ENCODE results near the gene DNAJC18. TPM values are rescaled to one million over a fixed set of nuclear protein-coding genes. Genes with fewer than 3 reads are reported as not detected.

Gene DNAJC18
- total and polyA plus RNA-seq, 8 donors: under 0.01 to 12.1 (median 2.3) TPM; not detected in 1

DNA sequence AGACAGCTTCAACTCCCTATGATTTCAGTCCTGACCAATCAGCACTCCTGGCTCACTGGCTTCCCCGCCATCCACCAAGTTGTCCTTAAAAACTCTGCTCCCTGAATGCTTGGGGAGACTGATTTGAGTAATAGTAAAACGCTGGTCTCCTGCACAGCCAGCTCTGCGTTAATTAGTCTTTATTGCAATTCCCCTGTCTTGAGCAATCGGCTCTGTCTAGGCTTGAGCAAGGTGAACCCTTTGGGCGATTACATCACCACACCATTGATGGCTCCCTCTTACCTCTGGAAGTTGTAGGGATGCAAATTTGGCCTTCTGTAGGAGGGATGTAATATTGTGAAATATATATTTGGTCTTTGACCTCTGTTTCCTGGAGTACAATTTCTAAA lies 53.3 kb downstream of the DNAJC18 start:
- Histone ChIP-seq H3K27me3 (no peaks in the 10 kb centered on the region), H3K36me3 (no peaks in the 10 kb centered on the region), H3K9me3 (no peaks in the 10 kb centered on the region), H3K4me3 (no peak overlapping the region), H3K27ac (peak overlapping the region in 1 of 5 donors; percentile 83), H3K4me1 (peaks cover 37 to 59% (median 50%) of the 10 kb centered on the region in 4 donors)
- TF ChIP-seq POLR2A (IDR thresholded peaks at IDR 0.05) (no peak), CTCF (IDR thresholded peaks at IDR 0.05) (no peak), POLR2AphosphoS5 (IDR thresholded peaks at IDR 0.05) (no peak), EP300 (IDR thresholded peaks at IDR 0.05) (no peak)
- intact Hi-C loops (cut with DNase I; ENCODE audit: low total_unique reads): no loop called here
- no peak for DNase-seq
- 85 to 91% (median 87%) methylated on average over 5 of the region's 5 CpGs for WGBS, 5 donors

- H3K4me1 ChIP-seq: peaks cover 31 to 56% (median 46%) of the 10 kb centered on the region in 4 donors
- H3K36me3 ChIP-seq: no peaks in the 10 kb centered on the region
- peak overlapping the region; percentile 36 to 47 (median 40) for H3K4me3 ChIP-seq
- H3K27me3 ChIP-seq: no peaks in the 10 kb centered on the region
- 22 to 29% (median 29%) methylated on average over 8 of the region's 8 CpGs for WGBS, 5 donors
- peak overlapping the region; percentile 23 to 87 (median 77) for H3K27ac ChIP-seq
- intact Hi-C loops (cut with DNase I; ENCODE audit: low total_unique reads): no loop called here
- TF ChIP-seq CTCF (IDR thresholded peaks at IDR 0.05) (peak in 5 of 7 experiments; percentile 13 to 40 (median 31)), POLR2AphosphoS5 (IDR thresholded peaks at IDR 0.05) (no peak), EP300 (IDR thresholded peaks at IDR 0.05) (no peak), POLR2A (IDR thresholded peaks at IDR 0.05) (no peak)
- peak in 1 of 2 donors; percentile 52 for DNase-seq
- no peaks in the 10 kb centered on the region for H3K9me3 ChIP-seq
Observed at GRCh38 chr5:139385061-139386049, 54.0 kb downstream of the DNAJC18 start.

DNA sequence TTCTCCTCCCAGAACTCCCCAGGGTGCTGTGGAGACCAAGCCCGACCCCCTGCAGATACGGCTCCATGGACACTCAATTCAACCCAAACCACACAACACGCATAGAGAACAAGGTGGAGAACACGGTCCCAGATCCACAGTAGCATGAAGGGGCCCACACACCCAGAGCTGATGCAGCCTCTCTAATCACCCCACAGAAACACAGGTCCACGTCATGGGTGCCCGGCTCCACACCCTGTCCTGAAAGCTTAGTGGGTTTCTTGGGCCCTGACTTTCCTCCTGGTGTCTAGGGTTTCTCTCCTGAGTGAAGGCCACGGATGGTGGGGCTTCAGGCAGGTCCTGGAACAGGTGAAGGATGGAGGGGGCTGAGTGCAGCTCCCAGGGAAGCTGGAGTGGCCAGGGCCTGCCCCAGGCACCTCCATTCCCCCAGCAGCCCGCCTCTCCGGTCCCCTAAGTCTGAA lies 54.7 kb downstream of the DNAJC18 start:
- H3K4me3 ChIP-seq: peak overlapping the region; percentile 36 to 47 (median 40)
- peaks cover 31 to 54% (median 45%) of the 10 kb centered on the region in 4 donors for H3K4me1 ChIP-seq
- no peaks in the 10 kb centered on the region for H3K27me3 ChIP-seq

More for the DNA sequence above, 54.7 kb downstream of the DNAJC18 start:
- Histone ChIP-seq H3K27ac (peak overlapping the region; percentile 18 to 87 (median 77)), H3K9me3 (no peaks in the 10 kb centered on the region), H3K36me3 (no peaks in the 10 kb centered on the region)
- intact Hi-C loops (cut with DNase I; ENCODE audit: low total_unique reads): no loop called here
- TF ChIP-seq POLR2A (IDR thresholded peaks at IDR 0.05): no peak
- TF ChIP-seq EP300 (IDR thresholded peaks at IDR 0.05): no peak
- TF ChIP-seq CTCF (IDR thresholded peaks at IDR 0.05): no peak
- TF ChIP-seq POLR2AphosphoS5 (IDR thresholded peaks at IDR 0.05): no peak
- no peak for DNase-seq
- 40 to 69% (median 60%) methylated on average over 9 of the region's 9 CpGs for WGBS, 5 donors
